DMS114 treated with DMSO at 0.1 percent for 48 hours (cell line): ENCODE results near the gene VTI1A.

Experiments used
- DNase-seq: peaks from one replicate; lab custom pipeline; 2025; ENCODE audit not compliant: unreplicated experiment; lab: John Stamatoyannopoulos, UW

The VTI1A gene

GRCh38 chr10:112503643-112504042, 56.6 kb downstream of the VTI1A start:
- DNase-seq, result no peak

- DNase-seq, result no peak
These were observed 60.0 kb downstream of the VTI1A start for GRCh38 chr10:112507046-112507445.

- DNase-seq, result no peak
These were observed 61.0 kb downstream of the VTI1A start for GRCh38 chr10:112507988-112508387.

- DNase-seq, result no peak
These were observed 62.7 kb downstream of the VTI1A start for GRCh38 chr10:112509558-112510291.

- DNase-seq, result no peak
These were observed 63.4 kb downstream of the VTI1A start for GRCh38 chr10:112510384-112510783.

GRCh38 chr10:112512294-112512693, 65.3 kb downstream of the VTI1A start:
- DNase-seq, result no peak

GRCh38 chr10:112515126-112515525, 68.1 kb downstream of the VTI1A start:
- no peak for DNase-seq

GRCh38 chr10:112515852-112516251, 68.8 kb downstream of the VTI1A start:
- DNase-seq, result no peak

GRCh38 chr10:112517451-112517862, 70.4 kb downstream of the VTI1A start:
- DNase-seq, result no peak

- DNase-seq, result no peak
These were observed 72.2 kb downstream of the VTI1A start for GRCh38 chr10:112519133-112519761.

GRCh38 chr10:112520914-112521313, 73.9 kb downstream of the VTI1A start:
- no peak for DNase-seq

- DNase-seq, result no peak
These were observed 77.6 kb downstream of the VTI1A start for GRCh38 chr10:112524641-112525040.

- no peak for DNase-seq
These were observed 78.2 kb downstream of the VTI1A start for GRCh38 chr10:112525200-112525599.

- DNase-seq, result no peak
These were observed 79.1 kb downstream of the VTI1A start for GRCh38 chr10:112526139-112526538.

- no peak for DNase-seq
These were observed 79.9 kb downstream of the VTI1A start for GRCh38 chr10:112526906-112527305.

- no peak for DNase-seq
These were observed 81.2 kb downstream of the VTI1A start for GRCh38 chr10:112528235-112528634.

- DNase-seq, result no peak
These were observed 84.4 kb downstream of the VTI1A start for GRCh38 chr10:112531421-112531820.

GRCh38 chr10:112532189-112532588, 85.2 kb downstream of the VTI1A start:
- no peak for DNase-seq

GRCh38 chr10:112532956-112533355, 85.9 kb downstream of the VTI1A start:
- DNase-seq, result no peak

GRCh38 chr10:112533916-112534315, 86.9 kb downstream of the VTI1A start:
- DNase-seq, result no peak

GRCh38 chr10:112535531-112535951, 88.5 kb downstream of the VTI1A start:
- no peak for DNase-seq

GRCh38 chr10:112536663-112537062, 89.6 kb downstream of the VTI1A start:
- no peak for DNase-seq

- DNase-seq, result no peak
These were observed 91.2 kb downstream of the VTI1A start for GRCh38 chr10:112538168-112538567.
